Motor neuron (in vitro differentiated cells): ENCODE measurements around the gene DCST2. TPM values are rescaled to one million over a fixed set of nuclear protein-coding genes. Genes with fewer than 3 reads are reported as not detected.

Experiments used
- ATAC-seq, 8 experiments: fragments of 200-7000 bp; cut with Tn5 transposase; replicated peaks in 6 of 8; 2 replicates each; pipeline ENCODE4 v1.8.0; 2021; ENCODE audit warnings: mild to moderate bottlenecking in 8 of 8, moderate library complexity in 8 of 8
- H3K27ac ChIP-seq, 2 donors: fragments of 250-450 bp; sonication (Bioruptor Pico); 2 replicates each; pipeline ENCODE4 v1.9.0; 2021; ENCODE audit warnings: antibody characterized with exemption in 2 of 2, mild to moderate bottlenecking in 2 of 2, moderate library complexity in 1 of 2
- H3K4me1 ChIP-seq, 2 donors: fragments of 250-450 bp; sonication (Bioruptor Pico); replicated peaks in 1 of 2; 2 replicates each; pipeline ENCODE4 v1.6.1; 2021; ENCODE audit warnings: antibody characterized with exemption in 2 of 2, mild to moderate bottlenecking in 2 of 2, moderate library complexity in 1 of 2
- H3K4me3 ChIP-seq, 5 donors: fragments of 250-450 bp; sonication (Bioruptor Pico); 2 replicates each; pipeline ENCODE4 v1.9.0; 2021; ENCODE audit warnings: antibody characterized with exemption in 5 of 5, mild to moderate bottlenecking in 5 of 5, moderate library complexity in 4 of 5
- WGBS, 10 experiments: fragments of 450-650 bp; shearing (Covaris generic); methylation state at CpG; one replicate each; pipeline ENCODE4 v1.0.0; 2022; 5-methylcytosine and 5-hydroxymethylcytosine counted together
- in situ Hi-C, 9 experiments: fragments of 400-800 bp; cut with MboI; loops; one replicate each; pipeline ENCODE4 v1.15.0; 2021; ENCODE audit warnings: low sequenced_read_pairs in 9 of 9, low pct_unique_long_range_greater_than_20kb in 2 of 9; ENCODE audit not compliant: unreplicated experiment in 9 of 9
- total RNA-seq, 8 experiments: library from RNA; unstranded; fragments of 300-600 nt; gene quantifications; 2 replicates each; pipeline versions ENCODE4 v1.2.3 to v1.2.4, GENCODE V29; 2022

Gene DCST2
- total RNA-seq, 8 experiments from 2014 or later: 0.22 to 2.8 (median 0.78) TPM; not detected in 1

DNA sequence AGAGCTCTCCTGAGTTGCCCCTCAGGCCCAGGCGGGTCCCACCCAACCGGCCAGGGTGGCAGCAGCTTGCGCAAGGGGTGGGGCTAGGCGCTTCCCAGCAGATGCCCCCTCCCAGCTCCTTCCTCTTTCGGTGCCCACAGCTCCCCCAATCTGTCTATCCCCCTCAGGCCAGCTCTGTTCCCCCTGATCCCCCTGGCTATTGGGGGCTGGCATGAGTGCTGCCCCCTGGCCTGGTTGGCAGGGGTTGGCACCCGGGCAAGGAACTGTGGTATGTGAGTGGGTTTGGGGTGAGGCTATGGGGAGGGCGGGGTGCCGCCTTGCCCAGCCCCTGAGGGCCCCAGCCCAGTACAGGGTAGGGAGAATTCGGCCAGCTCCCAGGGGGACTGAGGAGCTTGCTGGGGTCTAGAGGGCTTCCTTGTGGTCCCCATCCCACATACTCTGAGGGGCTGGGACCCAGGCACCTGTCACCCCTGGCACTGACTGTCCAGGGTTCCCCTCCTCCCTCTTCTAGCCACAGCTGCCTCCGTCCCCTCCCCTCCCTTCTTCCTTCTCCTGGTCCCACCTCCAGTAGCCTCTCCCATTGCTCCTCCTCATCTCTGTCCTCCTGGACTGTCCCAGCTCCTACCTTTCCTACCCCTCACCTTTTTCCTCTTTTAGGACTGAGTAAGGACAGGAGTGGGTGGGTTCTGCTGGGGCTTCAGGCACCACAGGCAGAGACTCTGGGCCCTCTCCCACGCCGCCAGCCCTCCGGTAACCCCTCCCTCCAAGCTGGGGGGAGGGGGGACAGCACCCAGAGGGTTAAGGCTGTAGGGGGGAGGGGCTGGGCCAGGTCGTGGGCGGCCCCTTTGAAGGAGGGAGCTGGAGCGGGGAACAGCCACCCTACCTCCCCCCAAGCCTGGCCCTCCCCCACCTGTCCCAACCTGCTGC lies 25.3 kb downstream of the DCST2 start:
- ATAC-seq: no peak
- Histone ChIP-seq H3K4me1 (peaks cover 37 to 42% of the 10 kb centered on the region in 2 donors), H3K4me3 (no peak overlapping the region), H3K27ac (no peak overlapping the region)
- in situ Hi-C loops: no loop called here
- WGBS, 10 experiments: 60% methylated on average over 1 of the region's 16 CpGs; no CpG with 5 or more reads in 9 of the 10 experiments

DNA sequence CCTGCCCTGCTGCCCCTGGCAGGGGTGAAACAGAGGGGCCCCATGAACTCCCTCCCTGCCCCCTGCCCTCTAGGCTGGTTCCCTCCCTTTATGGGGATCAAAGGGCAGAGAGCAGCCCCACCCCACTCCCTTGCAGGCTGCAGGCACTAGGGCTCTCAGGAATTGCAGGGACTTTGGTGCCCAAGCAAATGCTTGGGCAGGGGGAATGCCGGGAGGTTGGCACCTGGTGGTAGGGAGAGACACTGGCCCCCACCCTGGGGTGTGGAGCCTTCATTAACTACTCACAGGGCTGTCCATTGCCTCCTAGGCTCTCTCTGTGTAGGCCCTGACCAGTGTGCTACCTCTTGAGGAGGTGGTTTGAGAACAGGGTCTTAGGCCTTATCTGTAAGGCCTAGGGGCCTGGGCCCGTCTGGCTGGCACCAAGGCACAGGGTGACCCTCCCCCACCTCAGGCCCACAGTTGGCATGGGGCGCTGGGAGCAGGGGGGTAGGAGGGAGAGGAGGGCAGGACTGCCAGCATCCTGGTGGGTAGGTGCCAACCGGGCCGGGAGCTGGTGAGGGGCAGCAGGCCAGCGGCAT lies 26.2 kb downstream of the DCST2 start:
- peaks cover 33 to 39% of the 10 kb centered on the region in 2 donors for H3K4me1 ChIP-seq

DNA sequence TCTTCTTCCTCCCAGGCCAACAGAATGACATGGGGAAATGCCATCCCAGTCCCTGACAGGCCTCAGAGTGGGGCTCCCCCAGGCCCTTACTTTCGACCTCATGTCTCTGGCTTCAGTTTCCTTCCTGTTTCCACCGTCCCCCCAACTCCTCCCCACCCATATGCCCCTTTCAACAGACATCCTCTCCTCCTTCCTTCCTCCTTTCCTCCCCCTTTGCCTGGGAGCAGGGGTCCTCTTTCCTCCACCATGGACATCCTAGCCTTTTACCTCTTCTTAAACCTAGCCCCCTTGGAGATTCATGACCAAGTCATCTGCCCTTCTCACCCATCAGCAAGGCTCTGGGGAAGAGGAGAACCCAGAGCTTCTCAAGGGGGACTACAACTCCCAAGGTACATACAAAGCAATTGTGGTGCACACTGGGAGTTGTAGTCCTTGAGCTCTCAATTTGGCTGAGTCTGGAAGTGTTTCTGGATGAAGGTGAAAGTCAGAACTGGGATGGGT lies 26.9 kb downstream of the DCST2 start:
- WGBS, 10 experiments: 60 to 86% (median 83%) methylated on average over 1 of the region's 2 CpGs; no CpG with 5 or more reads in 7 of the 10 experiments
- H3K4me3 ChIP-seq: no peak overlapping the region
- no peak for ATAC-seq
- in situ Hi-C loops: no loop called here
- no peak overlapping the region for H3K27ac ChIP-seq
- H3K4me1 ChIP-seq: peaks cover 28 to 33% of the 10 kb centered on the region in 2 donors

More for the DNA sequence above, 26.2 kb downstream of the DCST2 start:
- in situ Hi-C loops: no loop called here
- H3K4me3 ChIP-seq: no peak overlapping the region
- no peak overlapping the region for H3K27ac ChIP-seq
- 57 to 100% methylated on average over 1 of the region's 6 CpGs; no CpG with 5 or more reads in 8 of the 10 experiments for WGBS, 10 experiments
- ATAC-seq: no peak

DNA sequence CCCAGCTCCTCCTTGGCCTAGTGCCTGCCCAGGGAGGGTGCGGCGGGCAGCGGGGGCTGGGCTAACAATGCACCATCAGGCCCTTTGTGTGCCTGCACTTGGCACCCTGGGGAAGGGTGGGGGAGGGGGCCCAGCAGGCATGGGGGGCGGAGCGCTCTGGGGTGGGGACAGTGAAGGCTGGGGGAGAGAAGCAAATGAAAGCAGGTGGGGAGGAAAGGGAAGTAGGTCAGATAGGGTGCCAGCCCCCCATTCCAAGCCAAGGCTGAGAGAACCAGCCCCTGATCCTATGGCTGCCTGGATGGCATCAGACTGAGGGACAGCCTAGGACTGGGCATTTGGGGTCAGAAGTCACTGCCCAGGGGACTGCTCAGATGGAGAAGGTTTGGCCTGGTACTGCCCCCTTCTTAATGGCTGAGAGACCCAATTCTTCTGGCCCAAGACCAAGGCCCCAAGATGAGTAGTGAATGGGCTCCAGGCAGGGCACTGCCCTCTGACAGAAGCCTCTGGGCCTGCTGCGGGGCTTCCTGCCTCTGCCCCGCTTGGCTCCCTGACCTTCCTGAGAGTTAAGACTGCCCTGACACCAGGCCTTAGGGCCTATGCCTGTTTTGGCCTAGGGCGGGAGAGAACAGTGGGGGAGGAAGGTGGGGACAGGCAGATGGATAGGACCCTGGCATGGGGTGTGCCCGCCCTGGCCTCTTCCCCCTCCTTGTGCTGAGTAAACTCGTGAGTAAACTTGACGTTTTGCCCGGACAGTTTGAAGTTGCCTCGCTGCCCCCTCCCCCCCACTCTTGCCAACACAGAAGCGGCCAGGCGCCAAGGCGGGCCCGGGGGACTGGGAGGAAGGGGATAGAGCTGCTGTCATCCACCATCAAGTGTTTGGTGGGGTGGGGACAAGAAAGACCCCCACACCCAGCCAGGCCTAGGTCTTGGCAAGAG lies 28.2 kb downstream of the DCST2 start:
- Histone ChIP-seq H3K4me3 (peak overlapping the region in 3 of 5 donors; percentile 49 to 70 (median 54)), H3K27ac (peak overlapping the region; percentile 91 to 93), H3K4me1 (peaks cover 19 to 22% of the 10 kb centered on the region in 2 donors)
- in situ Hi-C loops: no loop called here
- 79 to 100% (median 98%) methylated on average over 1 to 8 of the region's 17 CpGs; no CpG with 5 or more reads in 6 of the 10 experiments for WGBS, 10 experiments
- no peak for ATAC-seq

DNA sequence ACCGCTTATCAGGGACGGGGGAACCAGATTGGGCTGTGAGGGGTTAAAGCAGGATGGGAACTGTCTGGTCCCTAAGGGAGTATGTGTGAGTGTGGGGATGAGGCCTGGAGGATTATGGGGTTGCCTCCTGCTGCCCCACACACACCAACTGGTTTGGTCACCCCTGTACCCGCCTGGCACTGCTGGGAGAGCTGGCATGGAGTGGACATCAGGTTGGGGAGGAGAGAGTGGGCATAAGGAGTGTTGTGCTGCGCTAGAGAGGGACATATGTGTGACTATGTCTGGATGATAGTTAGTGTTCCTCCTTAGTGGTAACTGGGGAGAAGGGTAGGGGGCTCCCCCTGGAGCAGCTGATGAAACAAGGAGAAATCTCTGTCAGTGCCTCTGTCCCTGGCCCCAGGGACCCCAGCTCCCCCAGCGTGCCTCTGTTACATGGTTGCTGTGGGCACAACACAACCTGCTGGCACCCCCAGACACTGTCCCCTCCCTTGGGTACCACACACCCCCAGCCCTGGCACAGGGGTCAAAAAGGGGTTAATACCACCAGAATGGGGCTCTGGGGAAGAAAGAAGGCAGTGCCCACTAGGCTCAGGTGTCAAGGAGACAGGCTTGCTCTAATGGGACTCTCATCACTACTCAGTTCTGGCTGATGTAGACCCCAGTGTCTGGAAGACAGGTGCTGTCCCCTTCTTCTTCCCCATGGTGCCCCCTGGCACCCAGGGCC lies 29.1 kb downstream of the DCST2 start:
- in situ Hi-C loops: no loop called here
- Histone ChIP-seq H3K4me3 (peak overlapping the region; percentile 44 to 70 (median 54)), H3K27ac (peak overlapping the region; percentile 91 to 93), H3K4me1 (peaks cover 19 to 30% of the 10 kb centered on the region in 2 donors)
- ATAC-seq: peak in 3 of 8 experiments; percentile 1 to 28 (median 20)
- WGBS, 10 experiments: 0 to 100% (median 47%) methylated on average over 1 to 4 of the region's 5 CpGs; no CpG with 5 or more reads in 5 of the 10 experiments

DNA sequence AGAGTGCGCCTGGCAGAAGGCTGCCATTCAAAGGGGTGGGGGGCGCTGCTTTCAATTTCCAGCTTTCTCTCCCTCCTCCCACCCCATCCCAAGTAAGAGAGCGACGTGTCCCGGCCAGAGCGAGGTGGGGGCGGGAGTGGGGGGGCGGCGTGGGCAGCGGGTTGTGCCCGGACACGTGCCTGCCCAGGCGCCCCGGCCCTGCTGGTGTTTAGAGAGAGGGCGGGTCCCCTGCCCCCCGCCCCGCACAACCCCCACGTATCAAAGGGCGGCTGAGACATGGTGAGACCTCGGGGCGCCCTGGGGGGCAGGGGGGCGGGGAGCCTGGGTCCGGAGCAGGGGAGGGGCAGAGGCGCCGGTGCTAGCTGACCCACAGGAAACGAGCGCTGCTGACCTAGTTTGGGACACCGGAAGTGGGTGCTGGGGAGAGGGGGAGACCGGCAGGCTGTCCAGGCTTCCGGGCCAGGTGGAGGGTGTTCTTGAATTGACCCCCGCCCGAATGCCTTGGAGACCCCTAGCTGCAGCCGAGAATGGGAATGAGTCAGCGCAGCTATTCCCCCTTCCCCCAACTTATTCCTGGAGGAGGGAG lies 29.7 kb downstream of the DCST2 start:
- 0 to 2% methylated on average over 5 to 8 of the region's 34 CpGs; no CpG with 5 or more reads in 8 of the 10 experiments for WGBS, 10 experiments
- H3K27ac ChIP-seq: peak overlapping the region; percentile 91 to 93
- in situ Hi-C loops: no loop called here
- H3K4me3 ChIP-seq: peak overlapping the region; percentile 44 to 70 (median 54)
- peaks cover 20 to 29% of the 10 kb centered on the region in 2 donors for H3K4me1 ChIP-seq
- peak in 7 of 8 experiments; percentile 0 to 21 (median 6) for ATAC-seq

DNA sequence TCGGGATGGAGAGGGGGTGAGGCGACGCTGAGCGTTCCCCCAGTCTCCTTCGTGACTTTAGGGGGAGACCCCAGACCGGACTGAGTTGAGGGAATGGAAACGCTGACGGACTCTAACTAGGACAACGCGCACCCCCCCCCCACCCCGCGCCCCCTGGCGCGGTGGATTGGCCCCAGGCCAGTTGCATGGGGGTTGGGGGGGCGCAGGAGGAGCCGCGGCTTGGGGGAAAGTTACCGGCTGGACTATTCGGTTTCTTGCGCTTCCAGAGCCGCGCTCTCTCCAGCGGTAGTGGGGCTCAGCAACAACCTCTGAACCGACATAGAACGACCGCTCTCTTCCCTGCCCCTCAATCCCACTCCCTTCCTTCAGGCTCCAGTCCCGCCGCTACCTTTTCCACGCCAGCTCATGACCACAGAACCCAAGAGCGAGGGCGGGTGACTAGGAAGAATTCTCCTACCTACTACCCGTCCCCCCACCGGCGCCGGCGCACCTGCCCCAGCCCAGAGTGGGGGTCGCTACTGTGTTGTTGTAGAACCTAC lies 30.3 kb downstream of the DCST2 start:
- peak overlapping the region; percentile 44 to 70 (median 54) for H3K4me3 ChIP-seq
- in situ Hi-C loops: no loop called here
- no peak for ATAC-seq
- peak overlapping the region; percentile 91 to 93 for H3K27ac ChIP-seq
- WGBS, 10 experiments: 0 to 3% (median 0%) methylated on average over 1 to 9 of the region's 37 CpGs; no CpG with 5 or more reads in 7 of the 10 experiments
- H3K4me1 ChIP-seq: peaks cover 19 to 26% of the 10 kb centered on the region in 2 donors

DNA sequence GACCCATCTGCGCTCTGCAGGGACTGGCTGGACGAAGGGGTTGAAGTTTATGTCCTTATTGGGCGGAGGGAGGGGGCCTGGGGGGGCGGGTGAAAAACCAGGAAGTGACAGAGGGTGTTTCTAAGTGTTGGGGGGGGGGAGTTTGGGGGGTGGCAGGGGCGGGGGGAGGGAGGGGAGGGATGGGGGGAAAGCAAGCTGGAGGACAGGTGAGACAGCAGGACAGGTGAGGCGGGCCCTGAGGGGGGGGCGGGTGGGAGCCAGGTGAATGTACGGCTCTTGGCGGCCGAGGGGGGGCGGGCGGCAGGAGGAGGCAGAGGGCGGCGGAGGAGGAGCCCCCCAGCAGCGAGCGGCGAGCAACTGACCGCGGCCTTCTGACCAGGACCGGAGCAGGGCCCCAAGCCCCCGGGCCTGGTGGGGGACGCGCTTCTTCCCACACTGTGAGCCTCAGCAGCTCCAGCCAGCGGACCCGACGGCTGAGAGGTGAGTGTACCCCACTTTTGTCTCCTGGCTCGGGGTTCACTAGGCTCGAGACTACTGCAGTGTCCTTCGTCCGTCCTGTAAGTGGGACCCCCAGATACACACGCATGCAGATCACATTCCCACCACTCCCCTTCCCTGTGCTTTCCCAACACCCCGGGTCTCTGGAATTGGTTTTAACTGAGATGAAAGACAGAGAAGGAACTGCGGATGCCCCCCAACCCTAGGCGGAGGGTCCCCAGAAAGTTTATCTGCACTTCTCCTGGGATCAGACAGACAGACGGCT lies 30.9 kb downstream of the DCST2 start, which contains the start of gene ZBTB7B:
Gene ZBTB7B, plus strand, starts transcription at position 339 of the 763 bp plus-strand sequence. CDS start 11,859 bp downstream, outside the sequence.
- peaks cover 16 to 24% of the 10 kb centered on the region in 2 donors for H3K4me1 ChIP-seq
- peak in 4 of 8 experiments; percentile 0 to 6 (median 3) for ATAC-seq
- H3K4me3 ChIP-seq: peak within 1 kb of the TSS; percentile 49 to 74 (median 56)
- in situ Hi-C loops: no loop called here
- peak within 1 kb of the TSS; percentile 91 to 93 for H3K27ac ChIP-seq
- 0 to 6% (median 4%) methylated on average over 1 to 11 of the region's 35 CpGs; no CpG with 5 or more reads in 6 of the 10 experiments for WGBS, 10 experiments

DNA sequence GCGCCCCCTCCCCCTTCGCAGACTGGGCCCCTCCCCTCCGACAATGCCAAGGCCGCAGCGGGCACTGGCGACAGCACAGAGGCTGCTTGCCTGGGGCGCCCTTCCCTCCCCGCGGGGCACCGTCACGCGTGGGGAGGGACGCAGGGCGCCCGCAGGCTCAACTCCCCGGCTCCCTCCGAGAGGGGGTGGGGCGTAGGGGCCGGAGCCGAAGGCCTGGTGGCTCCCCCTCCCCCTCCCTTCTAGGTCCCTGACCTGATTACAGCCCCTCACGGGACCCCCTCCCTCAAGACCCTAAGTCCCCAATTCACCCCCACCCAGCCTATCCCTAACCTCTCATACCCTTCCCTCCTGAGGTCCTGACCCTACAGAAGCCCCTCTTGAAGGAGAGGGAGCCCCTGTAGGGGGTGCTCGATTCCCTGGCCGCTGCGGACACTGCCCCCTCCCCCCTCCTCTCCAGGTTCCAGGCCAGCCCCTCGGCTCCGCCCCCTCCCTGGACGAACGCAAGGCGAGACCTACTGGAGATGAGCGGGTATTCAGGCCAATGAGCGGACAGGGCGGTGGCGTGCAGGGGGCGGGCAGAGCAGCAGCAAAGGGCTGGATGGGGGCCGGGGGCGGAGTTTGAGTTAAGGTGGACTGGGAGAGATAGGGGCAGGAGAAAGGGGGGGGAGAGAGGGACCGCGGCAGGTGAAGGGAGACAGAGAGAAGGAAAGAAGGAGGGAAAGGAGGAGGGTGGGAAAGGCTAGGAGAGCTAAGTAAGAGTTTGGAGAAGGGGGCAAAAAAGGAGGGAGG lies 31.7 kb downstream of the DCST2 start:
- in situ Hi-C loops: no loop called here
- H3K27ac ChIP-seq: peak overlapping the region; percentile 86 to 87
- ATAC-seq: peak; percentile 65 to 76 (median 68)
- H3K4me3 ChIP-seq: peak overlapping the region; percentile 49 to 74 (median 56)
- H3K4me1 ChIP-seq: peaks cover 16 to 24% of the 10 kb centered on the region in 2 donors
- 0% methylated on average over 5 of the region's 38 CpGs; no CpG with 5 or more reads in 9 of the 10 experiments for WGBS, 10 experiments

DNA sequence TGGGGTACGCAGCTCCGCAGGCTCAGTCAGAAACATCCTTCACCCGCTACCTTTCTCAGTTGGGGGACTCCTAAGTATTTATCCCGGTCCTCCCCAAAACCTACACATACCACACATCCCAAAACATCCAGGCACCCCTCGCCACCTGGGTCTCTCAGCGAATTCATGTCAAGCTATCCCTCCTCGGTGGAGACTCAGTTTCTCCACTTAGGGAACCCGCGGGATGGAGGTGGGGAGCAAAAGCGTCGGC lies 32.2 kb downstream of the DCST2 start:
- Histone ChIP-seq H3K4me1 (peaks cover 16 to 24% of the 10 kb centered on the region in 2 donors), H3K27ac (peak overlapping the region; percentile 86 to 87), H3K4me3 (peak overlapping the region; percentile 49 to 74 (median 56))
- peak in 1 of 8 experiments; percentile 6 for ATAC-seq
- in situ Hi-C loops: no loop called here
- 0% methylated on average over 2 of the region's 11 CpGs; no CpG with 5 or more reads in 8 of the 10 experiments for WGBS, 10 experiments
